Stimulated activated naive CD4-positive, alpha-beta T cell (primary cell): Measurements from ENCODE around the gene CPA2.

Source experiments
- DNase-seq, 6 experiments: peaks; one replicate each; lab custom pipeline; 2025; lab: John Stamatoyannopoulos, UW

Gene CPA2

DNA sequence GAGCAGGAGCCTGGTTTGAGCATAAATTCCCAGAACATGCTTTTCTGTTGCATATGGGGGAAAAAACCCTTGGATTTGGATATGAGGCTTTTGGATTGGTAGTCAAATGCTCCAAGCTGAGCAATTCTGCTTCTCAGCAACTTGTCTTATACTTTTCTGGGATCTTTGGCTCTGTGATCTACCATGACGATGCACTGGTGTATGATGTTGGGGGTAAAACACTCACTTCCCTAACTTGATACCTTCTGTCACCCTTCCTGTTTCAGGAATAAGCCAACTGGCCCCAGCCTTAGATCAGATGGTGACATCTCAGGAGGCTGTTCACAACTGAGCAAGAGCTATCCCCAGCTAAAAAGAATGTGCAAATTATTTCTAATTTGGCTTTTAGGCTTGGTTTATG, 13.2 kb downstream of the CPA2 start:
- no peak for DNase-seq

DNA sequence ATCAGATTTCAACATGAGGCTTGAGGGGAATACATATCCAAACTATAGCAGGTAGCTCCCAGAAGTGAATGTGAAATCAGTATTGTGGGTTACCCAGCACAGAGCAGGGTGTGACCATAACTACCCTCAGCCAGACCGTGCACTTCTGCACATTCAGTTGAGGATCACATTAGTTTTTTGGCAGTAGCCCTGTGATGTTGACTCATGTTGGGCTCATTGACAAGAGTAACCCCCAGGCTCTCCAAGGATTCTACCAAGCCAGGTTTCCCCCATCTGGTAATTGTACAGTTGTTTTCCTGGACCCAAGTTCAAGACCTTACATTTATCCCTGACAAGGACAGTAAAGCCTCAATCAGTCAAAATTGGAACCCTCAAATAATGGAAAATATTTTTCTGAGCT, 14.6 kb downstream of the CPA2 start:
- no peak for DNase-seq

DNA sequence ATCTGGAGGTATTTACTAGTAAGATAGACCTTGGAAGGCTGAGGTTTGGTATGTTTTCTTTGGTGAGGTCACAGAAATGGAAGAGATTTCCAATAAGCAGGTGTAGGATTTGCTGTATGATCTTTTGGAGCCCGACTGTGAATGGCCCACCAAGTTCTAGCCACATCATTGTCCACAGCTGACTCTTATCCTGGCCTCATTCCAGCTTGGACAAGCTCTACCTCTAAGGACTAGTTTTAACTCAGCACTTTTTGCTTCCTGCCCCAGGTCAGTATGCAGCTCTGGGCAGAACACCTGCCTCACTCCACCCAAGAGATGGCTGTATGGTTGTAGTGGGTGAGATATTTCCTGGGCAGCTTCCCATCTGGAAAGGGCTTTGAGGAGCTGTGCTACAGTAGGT, 20.2 kb downstream of the CPA2 start:
- no peak for DNase-seq

DNA sequence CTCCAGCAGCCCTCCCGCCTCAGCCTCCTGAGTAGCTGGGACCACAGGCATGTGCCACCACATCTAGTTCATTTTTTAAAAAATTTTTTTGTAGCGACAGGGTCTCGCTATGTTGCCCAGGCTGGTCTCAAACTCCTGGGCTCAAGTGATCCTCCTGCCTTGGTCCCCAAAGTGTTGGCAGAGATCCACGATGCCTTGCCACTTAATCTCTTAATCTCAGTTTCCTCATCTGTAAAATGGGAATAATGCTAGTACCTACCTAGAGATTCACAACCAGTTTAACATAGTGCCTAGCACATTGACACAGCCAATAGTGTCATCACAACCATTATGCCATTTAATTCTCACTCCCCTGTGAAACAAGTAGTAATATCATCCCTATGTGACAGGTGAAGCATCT, 21.5 kb downstream of the CPA2 start:
- no peak for DNase-seq

DNA sequence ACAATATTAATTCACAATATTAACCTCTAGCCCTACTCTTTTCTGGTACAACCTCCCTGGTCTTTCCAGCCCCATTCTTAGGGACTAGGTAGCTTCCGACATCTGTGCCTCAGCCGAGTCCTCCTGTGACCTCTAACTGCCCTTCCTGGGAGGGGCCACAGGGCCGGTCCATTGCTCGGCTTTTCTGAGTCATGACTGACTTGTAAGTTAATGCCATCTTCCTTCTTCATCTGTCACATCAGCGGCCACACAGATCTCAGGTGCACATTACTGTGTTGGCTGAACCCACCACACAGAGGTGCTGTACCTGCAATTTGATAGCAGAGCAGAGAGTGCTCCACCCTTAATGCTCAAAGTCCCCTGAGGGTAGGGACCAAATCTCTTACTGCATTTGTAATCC, 22.2 kb downstream of the CPA2 start:
- DNase-seq, result no peak

DNA sequence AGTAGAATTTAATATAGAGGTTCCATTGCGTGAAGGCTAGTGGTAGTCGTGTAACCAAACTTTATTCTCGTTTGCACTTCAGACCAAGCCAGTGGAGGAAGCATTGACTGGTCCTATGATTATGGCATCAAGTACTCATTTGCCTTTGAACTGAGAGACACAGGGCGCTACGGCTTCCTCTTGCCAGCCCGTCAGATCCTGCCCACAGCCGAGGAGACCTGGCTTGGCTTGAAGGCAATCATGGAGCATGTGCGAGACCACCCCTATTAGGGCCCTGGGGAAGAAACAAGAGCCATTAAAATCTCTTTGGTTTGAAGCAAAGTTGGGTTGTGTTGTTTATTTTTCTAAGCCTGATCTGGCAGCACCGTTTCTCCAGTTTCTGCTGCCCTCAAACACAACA, 22.8 kb downstream of the CPA2 start:
- DNase-seq, result no peak

DNA sequence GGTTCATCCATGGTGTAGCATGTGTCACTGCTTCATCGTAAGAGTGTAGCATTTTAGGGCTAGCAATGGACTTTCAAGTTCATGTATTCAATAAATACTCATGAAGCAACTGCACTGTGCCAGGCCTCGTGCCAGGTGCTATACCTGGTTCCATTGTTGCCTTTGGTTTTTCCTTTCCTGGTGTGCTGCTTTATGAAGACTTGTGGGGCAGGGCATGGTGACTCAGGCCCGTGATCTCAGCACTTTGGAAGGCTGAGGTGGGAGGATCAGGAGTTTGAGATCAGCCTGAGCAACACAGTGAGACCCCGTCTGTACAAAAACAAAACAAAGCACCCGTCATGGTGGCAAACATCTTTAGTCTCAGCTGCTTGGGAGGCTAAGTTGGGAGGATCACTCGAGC, 24.1 kb downstream of the CPA2 start:
- DNase-seq, result no peak

DNA sequence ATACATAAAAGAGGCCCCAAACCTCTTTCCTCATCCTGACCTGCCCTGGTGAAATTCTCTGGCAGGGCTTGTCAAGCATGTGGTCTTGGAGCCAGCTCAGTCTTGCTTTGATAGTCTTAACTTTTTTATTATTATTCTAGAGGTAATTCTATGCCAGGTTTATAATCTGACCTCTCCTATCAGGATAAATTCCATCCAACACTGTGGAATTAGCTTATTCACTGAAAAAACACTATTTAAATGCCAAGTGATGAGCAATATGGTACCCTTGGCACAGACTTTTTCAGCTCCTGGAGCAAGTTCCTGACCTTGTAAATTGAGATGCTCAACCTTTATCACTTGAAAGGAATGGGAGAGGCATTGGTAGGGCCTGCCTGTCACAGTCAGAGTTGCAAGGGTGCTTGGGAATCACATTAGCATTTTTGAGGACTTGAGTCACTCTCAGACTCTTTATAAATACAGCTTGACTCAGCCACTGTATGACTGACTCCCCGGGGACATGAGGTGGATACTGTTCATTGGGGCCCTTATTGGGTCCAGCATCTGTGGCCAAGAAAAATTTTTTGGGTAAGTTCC, 26.1 kb downstream of the CPA2 start, which contains the start of gene CPA4:
Gene CPA4 (plus strand): TSS at position 480 of the 576 bp plus-strand sequence. CDS start 20 bp downstream, at position 500.
- no peak for DNase-seq

DNA sequence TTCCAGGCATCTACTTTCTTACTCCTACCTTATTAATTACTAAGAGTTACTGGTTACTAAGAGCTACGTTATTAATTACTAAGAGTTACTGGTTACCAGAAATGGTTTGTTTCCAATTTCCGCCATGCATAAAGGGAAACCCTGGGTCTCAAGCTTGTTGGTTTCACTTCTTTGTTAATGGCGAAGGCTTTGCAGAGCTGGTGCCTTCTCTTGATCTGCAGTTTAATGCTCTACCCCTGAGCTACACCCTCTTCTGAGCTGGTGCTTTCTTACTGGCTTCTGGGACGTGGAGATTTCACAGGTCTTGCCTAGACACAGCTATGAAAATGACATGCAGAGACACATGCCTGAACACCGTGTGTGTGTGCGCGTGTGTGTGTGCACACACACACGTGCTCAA, 26.9 kb downstream of the CPA2 start:
- DNase-seq, result no peak

DNA sequence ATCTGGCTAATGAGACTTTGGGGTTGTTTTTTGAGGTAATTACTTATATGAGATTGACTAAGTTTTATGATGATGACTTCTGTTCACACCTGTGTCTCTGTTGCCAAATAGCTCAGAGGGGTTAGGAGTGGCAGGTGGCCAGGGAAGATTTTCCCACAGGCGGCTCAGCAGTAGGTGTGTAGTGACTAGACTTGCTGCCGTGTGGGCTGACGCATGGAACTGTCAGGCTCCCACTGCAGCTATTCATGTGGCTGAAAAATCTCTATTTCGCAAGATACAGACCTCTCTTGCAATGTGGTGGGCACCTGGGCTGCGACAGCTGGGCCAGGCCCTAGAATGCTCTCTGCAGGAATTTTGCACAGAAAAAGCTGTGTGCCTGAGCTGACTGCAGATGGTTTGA, 27.7 kb downstream of the CPA2 start:
- DNase-seq, result no peak

DNA sequence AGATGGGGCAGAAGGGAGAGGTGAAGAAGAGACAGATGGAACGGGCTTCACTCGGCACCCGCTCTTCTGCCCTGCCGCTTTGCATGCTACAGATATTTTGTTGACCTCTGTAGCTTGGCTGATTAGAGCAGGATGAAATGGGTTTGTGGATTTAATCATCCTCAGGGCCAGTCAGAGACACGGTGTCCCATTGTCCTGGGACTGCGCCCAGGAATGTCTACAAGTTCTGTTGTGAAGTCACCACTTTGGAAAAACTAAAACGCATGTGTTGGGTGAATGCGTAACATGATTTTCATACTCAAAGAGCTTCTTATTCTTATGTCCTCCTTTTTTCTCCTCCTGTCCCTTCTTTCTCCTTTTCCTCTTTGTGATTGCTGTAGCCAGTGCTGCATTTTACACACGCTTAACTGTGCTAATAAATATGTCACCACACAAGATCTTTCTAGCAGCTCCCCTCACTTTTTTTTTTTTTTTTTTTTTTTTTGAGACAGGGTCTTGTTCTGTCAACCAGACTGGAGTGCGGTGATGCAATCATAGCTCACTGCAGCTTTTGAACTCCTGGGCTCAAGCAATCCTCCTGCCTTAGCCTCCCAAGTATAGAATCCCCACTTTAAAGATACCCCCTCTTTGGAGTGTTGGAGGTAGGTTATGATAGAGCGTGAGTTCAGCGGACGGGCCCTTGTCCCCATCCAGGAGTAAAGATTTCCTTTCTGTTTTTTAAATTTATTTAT, 29.7 kb downstream of the CPA2 start:
- no peak for DNase-seq

DNA sequence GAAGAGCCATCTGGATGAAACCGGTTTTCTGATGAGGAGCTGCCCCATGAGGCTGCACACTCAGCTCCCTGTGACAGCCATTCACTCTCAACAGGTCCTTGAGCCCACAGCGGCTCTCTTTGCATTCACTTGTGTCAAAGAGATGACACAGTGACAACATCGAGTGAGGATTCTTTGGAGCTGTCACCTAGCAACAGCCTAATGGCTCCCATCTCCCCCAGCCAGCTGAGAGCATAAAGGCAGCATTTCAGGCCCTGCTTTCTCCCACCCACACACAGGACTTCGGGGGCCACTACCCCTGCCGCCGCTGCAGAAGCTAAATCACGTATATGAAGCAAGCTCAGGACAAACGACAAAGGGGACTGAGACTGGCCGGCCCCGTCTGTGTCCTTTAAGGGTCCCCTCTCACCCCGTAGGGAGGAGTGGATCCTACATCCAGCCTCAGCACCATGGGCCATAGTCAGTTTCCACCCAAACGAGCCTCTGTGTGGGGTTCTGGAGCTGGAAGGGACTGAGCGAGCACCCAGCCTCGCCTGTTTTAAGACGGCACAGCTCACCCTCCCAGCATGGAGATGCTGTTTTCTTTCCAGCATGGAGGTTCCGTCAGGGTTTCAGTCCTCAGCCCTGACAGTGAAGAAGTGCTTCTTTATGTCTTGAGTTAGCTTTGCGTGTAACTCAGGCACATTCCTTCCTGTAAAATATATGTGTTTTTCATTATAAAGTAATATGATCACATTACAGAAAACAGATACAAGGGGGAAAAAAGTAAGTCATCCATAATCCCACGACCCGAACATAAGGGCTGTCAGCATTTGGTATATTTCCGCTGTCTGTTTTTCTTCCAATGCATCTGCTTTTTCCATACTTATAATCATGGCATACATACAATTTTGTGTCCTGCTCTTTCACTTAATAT, 31.2 kb downstream of the CPA2 start:
- no peak for DNase-seq

DNA sequence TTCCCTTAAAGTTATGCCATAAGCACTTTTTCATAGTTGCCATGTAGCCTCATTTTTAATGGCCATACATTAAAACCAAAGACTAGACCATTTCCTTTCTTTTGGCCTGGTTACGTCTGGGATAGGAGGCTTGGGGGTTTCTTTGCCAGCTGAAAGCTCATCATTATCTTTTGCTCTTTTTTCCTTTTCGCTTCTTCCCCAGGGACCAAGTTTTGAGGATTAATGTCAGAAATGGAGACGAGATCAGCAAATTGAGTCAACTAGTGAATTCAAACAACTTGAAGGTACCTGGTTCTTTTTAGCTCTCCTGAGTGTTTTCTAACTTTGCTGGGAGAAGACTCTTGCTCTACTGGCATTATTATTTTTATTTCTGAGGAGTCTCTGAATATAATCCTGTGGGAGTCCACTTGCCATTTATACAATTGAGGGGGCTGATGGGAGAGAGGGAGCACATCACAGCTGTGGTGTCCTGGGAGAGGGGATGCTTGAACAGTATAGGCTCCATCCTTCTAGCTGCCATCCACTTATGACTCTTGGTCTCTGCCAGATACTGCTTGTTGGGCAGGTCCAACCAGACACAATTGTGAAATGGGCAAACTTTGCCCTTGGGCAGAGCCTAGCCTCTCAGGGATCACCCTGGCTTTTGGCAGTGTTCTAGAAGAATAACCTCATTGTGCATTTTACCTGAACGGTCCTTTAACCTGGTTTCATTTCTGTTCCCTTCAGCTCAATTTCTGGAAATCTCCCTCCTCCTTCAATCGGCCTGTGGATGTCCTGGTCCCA, 32.1 kb downstream of the CPA2 start:
- no peak for DNase-seq

DNA sequence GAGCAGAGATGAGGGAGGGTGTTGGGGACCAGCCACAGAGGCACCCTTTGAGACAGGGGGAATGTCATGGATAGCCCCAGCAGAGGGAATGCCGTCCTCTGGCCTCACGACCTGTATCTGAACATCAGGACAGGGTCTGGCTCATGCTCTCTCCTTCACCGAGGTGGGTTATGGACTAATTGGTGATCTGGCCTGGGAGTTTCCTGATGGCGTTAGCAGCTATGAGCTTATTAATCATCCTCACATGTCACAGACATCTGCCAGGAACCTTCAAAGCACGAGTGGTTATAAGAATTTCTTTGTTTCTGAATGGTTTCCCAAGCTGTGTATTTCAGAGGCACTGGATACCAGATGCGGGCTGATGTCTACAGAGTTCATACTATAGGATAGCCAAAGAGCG, 33.2 kb downstream of the CPA2 start:
- no peak for DNase-seq

DNA sequence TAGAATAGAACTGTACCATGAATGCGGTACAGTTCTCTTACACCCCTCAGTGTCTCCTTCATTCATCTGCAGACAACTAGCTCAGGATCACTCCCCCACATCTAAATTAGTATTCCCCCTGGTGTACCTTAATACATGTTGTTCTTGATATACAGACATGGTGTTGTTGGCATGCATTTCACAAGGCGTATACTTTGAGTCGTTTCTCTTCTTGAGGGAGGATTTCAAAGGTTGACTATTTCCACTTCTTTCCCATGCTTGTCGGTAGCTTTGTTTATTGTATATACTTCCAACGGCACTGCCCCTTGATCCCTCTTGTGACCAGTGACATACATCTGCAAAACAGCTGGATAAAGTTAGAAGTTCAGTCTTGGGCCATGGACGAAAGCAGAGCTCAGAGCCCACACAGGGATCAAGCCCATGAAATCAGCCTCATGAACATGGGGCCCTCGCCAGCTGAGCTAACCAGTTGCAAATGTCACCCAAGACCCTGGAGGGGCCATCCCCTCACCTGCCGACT, 34.9 kb downstream of the CPA2 start:
- DNase-seq, result no peak

DNA sequence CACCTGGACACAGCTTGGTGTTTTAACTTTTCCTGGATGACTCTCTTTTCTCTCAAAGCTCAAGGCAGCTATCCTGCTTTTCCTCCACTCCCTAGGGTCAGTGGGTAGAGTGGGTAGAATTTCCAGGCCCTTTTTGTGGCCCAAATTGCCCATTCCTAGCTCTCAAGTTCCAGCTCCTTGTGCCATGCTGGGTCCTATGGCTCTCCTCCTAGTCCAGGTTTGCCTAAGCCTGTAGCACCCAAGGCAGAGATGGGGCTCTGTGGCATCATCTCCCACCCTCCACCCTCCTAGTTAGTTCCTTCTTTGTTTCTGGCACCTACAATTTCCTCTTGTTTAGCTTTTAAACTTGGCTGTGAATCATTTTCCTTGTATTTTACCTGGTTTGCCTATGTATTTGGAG, 36.0 kb downstream of the CPA2 start:
- DNase-seq, result no peak

DNA sequence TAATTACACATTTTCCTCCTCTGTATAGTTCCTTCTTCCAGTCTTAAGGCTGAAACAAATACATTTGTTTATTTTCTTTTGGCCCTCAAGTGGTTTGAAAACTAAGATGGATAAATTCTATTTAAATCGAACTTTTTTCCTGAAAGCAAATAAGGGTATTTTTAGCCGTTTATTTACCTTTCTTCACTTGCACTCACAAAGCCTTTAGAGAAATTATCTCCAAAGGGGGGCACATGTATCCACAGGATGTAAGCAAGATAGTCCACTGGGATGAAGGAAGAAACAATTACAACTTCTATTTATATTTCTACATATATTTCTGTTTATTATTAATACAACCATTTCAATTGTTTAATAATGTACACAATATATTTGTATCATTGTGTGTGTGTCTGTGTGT, 36.5 kb downstream of the CPA2 start:
- no peak for DNase-seq

DNA sequence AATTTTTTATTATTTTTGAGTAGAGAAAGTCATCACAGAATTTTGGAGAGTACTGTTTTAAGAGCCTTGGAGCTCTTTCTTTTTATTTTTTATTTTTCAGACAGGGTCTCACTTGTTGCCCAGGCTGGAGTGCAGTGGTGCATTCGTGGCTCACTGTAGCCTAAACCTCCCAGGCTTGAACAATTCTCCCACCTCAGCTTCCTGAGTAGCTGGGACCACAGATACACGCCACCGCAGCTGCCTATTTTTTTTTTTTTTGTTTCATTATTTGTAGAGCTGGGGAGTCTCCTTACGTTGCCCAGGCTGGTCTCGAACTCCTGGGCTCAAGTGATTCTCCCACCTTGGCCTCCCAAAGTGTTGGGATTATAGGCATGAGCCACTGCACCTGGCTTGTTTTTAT, 36.9 kb downstream of the CPA2 start:
- DNase-seq, result no peak

DNA sequence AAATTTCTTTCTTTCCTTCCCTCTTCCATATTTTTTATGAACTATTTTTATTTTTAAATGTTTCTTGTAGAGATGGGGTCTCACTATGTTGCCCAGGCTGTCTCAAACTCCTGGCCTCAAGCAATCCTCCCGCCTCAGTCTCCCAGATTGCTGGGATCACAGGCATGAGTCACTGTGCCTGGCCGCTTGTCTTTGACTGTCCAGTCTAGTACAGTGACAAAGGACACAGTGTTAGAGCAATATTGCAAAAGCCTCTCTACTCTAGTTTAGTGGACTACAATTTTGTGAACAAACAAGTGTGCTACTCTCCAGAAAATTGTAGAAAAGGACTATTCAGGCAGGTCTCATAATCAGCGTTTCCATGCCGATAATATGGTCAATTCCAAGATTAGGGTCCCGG, 37.3 kb downstream of the CPA2 start:
- no peak for DNase-seq

DNA sequence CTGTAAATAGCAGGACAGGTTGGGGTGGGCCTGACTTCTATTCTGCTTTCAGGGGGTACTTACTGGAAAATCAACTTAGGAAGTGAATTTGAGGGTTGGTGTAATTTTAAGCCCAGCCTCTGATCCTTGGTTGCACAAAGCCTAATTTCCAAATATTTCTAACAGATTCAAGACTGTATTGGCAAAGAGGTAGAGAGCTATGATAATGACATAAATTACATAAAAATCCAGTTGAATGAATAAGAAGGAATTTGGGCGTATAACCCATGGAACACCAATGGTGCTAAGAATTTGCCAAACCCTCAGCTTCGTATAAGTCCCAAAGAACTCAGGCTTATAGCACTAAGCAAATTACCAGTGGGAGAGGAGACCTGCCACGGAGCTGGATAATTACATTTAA, 38.2 kb downstream of the CPA2 start:
- DNase-seq, result no peak

DNA sequence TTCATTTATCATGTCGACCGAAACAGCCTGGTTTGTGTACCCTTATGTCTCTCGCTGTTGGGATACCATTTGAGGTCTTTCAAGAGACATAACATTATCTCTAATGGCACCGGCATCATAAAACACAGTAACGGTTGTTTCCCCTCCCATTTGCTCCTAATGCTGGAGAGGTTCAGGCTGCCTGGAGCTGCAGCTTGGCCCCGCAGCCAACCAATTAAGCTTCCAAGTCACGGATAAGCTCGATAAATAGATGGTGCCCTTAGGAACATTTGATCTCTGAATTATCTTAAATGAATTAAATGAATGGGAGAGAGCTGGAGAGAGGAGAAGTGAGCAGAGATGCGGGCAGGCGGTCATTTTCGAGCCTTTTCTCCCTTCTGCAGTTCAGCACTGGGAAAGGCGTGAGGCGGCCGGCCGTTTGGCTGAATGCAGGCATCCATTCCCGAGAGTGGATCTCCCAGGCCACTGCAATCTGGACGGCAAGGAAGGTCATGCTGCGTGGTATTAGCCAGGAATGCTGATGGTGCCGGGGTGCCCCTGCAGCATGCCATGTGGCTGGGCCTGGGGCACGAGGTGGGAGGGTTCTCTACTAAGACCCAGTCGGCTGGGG, 38.9 kb downstream of the CPA2 start:
- DNase-seq, result no peak

DNA sequence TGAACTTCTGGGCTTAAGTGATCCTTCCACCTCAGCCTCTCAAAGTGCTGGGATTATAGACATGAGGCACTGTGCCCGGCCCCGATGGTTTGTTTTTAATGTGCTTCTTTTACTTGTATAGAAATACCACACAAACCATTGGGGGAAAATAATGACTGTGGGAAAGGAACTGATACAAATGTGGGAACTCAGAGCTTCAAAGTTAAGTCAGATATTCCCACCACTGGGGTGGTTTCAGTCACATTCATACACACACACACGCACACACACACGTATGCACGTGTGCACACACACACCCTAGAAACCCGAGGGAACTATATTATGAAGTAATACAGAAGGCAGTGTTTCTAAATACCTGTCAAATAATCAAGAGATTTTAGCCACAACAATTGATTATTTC, 43.3 kb downstream of the CPA2 start:
- DNase-seq, result no peak
